Hematopoietic multipotent progenitor cell treated with erythropoietin and hydrocortisone succinate and interleukin-3 and kit ligand, for 4 days (in vitro differentiated cells): ENCODE results near the gene ZFP1.
"Not testable (repeated sequence)": the region's sequence is repeated elsewhere in the genome, so short reads cannot be mapped to it uniquely, and the experiment has no call there.

ENCODE experiments used
- DNase-seq: peaks from one replicate; pipeline ENCODE4 v3.0.0-alpha.2; 2015

The ZFP1 gene

DNA sequence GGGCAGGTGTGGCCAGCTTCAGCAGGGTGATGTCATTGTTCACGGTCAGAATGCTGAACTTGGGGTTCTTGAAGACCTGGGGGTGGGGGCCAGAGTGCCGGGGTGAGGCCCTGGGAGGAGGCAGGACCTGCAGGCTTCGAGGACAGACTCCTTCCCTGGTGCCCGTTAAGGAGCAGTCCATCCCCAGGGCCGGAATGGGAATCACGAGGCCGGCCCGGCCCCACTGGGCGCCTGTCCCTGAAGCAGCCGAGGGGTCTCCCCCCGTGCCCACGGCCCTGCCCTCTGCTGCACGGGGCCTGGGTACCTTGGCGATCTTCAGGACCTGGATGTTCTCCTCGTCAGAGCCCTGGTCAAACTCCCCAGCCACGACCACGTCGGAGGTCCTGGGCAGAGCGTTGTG is 57.1 kb downstream of the ZFP1 start:
- DNase-seq, result not testable (repeated sequence)

DNA sequence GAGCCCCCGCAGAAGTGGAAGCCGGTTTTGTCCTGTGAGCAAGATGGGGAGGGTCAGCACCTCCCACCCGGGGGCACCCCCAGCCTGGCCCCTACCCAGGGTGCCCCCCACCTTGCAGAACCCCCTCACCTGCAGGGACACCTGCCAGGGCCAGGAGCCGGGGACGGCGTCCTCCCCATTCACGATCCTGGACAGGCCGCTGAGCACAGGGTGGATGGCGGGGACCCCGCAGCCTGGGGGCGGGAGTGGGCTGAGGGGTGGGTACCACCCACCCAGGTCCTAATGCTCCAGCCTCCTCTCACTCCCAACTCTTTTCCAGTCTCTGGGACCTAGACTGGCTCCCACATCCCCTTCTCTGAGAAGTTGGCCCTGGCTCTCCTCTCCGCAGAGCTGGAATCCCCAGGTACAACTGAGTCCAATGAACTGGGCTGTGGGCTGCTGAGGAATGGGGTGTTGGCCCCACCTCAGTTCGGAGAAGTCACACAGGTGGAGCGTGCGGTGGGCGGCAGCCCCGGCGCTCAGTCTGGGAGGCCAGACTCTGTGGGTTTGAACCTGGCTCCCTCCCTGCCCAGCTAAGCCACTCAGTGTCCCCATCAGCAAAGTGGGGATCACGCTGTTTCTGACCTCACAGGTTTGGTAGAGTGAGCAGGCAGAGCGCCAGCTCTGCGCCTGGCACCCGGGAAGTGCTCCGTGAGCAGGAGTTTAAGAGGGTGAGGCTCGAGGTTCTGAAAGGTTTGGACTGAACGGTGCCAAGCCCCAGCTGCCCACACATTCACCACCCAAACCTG is 57.8 kb downstream of the ZFP1 start:
- not testable (repeated sequence) for DNase-seq

DNA sequence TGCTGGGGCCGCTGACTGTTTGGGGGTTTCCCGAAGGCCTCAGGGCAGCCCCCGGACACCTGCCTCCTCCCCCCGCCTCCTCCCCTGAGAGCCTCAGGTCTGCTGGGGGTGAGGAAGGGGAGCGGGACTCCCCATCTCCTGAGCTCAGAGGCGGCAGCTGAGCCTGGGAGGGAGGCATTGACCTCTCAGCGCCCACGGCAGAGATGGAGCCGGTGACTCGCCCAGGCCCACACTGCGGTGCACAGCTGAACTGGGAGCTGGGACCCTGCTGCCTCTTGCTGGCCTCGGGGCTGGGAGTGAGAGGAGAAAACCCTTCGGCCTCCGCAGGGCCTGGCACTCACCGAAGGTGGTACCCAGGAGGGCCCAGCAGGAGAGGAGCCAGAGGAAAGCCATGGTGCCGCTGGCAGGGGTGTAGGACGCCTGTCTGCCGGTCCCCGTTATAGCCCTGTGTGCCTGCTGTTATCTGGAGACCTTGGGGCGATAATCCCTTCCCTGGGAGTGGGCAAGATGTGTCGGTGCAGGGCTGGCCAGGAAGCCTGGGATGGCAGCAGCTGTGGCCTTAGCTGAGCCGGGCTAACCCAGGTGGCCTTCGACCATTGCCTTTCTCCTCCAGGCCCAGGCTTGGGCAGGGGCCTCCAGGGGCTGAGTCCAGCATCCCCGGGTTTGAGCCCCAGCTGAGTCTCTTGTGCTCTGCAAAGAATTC is 58.6 kb downstream of the ZFP1 start, which contains the start of gene CTRB2:
CTRB2 (minus strand) TSS at position 413 of the 703 bp plus-strand sequence; CDS start at position 393, 20 bp downstream.
- no peak for DNase-seq

DNA sequence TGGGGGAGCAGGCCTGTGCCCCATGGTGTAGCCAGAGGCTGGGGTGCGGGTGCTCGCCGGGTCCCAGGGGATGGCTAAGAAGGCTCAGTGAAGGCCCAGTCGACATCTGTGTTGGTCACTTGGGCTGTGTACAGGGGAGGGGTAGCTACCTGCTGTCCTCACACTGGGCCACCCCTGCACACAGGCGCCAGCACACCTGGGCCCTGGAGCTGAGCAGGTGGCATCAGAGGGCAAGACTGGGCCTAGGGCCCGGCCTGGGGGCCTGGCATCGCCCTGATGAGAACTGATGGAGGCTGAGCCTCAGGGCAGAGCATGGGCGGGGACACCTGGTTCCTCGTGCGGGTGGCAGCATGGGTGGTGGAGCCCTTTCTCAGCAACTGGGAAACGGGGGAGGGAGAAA is 59.5 kb downstream of the ZFP1 start:
- no peak for DNase-seq

DNA sequence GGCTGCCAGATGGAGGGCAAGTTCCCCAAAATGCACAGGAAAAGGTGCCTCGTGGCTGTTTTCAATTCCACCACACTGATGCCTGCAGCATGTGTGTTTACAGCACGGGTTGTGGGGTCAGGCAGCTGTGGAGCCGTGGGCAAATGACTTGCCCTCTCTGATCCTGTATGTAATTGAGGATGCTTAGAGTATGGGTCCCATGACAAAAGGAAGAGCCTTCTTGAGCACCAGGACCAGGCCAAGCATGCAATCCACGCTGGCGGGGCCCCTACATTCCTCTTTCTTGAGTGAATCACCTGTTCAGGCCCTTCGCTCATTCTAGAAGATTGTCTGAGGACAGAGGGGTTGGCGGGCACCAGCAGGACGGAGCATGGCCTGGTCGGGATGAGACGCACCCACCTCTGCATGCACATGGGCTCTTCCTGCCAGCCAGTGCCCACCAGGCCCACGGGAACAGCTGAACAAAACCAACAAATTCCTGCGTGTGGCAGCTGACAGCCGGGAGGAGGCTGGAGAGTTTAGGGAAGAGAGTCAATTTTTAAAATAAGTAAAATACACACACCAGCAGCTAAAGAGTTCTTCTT is 60.0 kb downstream of the ZFP1 start:
- no peak for DNase-seq

DNA sequence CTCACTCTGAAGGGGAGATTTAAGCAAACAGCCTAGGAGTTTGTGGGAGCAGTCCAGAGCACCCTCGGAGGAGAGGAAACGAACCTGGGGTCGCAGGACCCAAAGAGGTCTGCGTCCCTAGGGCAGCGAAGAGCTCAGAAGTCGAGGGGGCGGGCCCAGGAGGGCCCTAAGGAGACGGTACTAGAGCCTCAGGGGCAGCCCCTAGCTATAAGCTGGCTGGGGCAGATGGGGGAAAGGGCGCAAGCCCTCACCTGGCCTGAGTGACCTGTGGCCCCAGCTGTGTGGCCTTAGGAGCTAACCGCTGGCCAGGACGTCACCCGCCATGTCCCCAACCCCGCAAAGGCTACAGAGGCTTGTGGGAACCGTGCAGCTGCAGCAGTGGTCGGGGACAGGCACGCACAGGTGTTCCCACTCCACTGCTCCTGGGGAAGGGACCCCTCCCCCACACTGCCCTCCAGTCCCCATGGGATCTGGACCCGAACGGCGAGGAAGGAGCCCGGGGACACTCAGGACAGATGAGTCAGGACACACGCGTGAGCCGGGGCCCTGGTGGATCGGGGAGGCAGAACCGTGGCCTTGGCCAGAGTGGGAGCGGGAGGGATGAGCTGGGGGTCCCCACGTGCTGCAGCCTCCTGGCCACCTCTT is 60.7 kb downstream of the ZFP1 start:
- no peak for DNase-seq

DNA sequence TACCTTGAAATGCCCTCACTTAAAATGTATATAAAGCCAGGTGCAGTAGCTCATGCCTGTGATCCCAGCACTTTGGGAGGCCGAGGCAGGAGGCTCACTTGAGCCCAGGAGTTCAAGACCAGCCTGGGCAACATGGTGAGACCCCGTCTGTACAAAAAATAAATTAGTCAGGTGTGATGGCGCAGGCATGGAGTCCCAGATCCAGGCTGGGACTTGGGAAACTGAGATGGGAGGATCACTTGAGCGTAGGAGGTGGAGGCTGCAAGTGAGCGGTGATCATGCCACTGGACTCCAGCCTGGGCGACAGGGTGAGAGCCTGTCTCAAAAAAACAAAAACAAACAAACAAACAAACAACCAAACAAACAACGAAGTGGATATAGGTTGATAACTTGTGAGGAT is 61.2 kb downstream of the ZFP1 start:
- not testable (repeated sequence) for DNase-seq

DNA sequence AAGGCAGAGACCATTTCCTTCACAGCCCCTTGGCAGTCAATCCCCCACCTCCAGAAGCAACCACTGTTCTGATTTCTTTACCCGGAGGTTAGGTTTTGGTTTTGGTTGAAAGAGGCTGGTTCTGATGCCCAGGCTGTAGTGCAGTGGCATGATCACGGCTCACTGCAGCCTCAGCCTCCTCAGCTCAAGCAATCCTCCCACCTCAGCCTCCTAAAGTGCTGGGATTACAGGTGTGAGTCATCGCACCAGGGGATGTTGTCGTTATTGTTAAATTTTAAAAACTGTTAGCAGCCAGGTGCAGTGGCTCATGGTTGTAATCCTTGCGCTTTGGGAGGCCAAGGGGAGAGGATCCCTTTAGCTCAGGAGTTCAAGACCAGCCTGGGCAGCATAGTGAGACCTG is 61.6 kb downstream of the ZFP1 start:
- no peak for DNase-seq

DNA sequence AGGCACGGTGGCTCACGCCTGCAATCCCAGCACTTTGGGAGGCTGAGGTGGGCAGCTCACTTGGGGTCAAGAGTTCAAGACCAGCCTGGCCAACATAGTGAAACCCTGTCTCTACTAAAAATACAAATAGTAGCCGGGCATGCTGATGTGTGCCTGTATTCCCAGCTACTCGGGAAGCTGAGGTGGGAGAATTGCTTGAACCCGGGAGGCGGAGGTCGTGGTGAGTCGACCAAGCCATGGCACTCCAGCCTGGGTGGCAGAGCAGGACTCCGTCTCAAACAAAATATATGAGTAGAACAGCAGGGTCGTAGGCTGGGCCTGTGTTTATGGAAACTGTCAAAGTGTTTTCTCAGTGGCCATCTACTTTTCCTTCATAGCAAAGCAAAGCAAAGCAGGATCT is 63.0 kb downstream of the ZFP1 start:
- not testable (repeated sequence) for DNase-seq

DNA sequence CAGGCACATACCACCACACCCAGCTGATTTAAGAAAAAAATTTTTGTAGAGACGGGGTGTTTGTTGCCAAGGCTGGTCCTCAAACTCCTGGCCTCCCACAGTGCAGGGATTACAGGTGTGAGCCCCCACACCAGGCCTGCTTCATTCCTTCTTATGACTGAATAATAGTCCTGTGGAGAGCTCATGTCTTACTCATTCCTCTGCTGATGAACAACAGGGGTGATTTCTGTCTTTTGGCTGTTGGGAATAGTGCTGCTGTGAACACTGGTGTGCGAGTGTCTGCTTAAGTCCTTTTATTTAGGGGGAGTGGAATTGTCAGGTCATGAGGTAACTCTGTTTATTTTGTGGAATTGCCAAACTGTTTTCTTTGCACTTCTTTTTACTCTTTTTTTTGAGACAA is 67.8 kb downstream of the ZFP1 start:
- DNase-seq, result no peak

DNA sequence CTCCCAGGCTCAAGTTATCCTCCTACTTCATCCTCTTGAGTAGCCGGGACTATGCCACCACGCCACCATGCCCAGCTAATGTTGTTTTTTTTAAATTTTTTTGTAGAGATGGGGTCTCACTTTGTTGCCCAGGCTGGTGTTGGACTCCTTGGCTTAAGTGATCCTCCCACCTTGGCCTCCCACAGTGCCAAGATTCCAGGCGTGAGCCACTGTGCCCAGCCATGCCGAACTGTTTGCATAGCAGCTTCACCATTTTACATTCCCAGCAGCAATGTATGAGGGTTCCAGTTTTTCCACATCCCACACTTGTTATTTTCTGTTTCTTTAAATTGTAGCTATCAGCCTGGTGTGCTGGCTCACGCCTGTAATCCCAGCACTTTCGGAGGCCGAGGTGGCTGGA is 68.3 kb downstream of the ZFP1 start:
- no peak for DNase-seq

DNA sequence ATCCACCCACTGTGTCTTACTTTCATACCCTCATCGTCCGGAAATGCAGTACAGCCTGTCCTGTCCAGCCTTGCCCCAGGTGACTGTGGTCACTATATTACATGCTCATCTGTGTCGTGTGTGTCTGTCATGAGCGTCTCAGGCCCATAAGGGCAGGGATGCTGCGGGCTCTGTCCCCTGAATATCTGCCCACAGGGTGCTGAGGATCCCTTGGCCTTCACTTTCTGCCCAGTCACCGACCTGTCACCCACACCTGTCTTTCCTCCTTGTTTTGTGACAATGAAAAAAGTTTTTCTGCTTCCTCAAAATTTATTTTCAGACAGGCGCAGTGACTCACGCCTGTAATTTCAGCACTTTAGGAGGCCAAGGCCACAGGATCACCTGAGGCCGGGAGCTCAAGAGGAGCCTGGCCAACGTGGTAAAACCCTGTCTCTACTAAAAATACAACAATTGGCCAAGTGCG is 69.1 kb downstream of the ZFP1 start:
- no peak for DNase-seq

DNA sequence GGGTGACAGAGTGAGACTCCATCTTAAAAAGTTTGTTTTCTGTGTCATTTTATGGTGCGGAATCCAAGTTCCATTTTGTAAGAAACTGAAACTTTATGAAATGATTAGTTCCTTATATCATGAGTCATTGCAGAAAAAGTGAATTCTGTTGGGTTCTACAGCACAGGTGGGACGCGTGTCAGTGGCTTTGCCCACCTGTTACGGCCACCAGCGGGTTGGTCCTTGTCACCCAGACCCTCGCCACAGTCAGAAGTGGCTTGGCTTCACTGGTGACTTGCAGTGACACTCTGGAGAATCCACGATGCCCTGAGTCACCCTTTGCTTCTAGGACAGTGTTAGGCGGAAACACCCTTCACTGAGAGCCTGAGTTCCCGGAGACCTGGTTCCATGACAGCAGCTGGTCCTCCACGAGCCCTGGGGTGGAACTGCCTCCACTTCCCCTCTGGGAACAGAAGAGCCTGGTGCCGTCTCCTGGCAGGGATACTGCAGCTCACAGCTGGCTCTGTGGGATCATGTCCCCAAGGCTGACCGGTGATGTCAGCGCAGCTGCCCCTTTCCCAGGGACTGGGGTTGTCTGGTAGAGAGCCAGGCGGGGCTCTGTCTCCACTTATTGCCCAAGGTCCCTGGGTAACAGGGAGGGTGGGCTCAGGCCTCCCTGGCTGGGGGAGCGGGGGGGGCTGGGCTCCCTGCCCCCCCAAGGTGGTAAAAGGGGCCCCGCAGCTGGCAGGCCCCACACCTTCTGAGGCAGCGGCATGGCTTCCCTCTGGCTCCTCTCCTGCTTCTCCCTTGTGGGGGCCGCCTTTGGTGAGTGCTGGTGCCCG is 70.1 kb downstream of the ZFP1 start, which contains the start of gene CTRB1:
CTRB1 (plus strand) TSS at position 733 of the 821 bp plus-strand sequence; CDS start at position 753, 20 bp downstream.
- no peak for DNase-seq

DNA sequence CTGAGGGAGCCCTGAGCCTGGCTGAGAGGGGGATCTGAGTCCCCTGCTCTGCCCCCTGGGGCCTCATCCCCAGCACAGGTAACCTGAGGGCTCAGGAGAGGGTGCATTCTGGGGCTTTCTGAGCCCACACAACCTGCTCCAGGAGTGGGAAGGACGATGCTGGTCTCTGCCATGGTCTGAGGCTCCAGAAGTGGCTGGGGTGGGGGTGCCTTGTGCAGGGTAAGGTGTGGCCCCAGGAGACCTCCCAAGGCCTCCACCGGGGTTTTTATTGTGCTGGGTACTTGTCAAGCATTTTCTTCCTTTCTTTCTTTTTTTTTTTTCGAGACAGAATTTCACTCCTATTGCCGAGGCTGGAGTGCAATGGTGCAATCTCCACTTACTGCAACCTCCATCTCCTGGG is 70.8 kb downstream of the ZFP1 start:
- DNase-seq, result no peak

DNA sequence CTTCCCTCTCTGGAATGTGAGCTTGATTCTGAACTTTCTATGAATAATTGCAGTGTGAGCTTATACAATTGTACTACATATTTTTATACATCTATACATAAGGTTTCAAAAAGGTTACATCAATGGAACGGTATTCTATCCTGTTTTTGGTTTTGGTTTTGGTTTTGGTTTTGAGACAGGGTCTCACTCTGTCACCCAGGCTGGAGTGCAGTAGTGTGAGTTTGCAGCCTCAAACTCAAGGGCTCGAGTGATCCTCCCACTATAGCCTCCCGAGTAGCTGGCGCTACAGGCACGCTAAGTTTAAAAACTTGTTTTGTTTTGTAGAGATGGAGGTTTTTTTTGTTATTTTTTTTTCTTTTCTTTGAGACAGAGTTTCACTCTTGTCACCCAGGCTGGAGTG is 71.5 kb downstream of the ZFP1 start:
- no peak for DNase-seq
